Skeletal muscle tissue (tissue), 4 donors: Measurements from ENCODE around the gene CATSPER4. TPM values are rescaled to one million over a fixed set of nuclear protein-coding genes. Genes with fewer than 3 reads are reported as not detected.
A peak's percentile ranks its signal among the peaks of the same experiment; 100 is the strongest.

Experiments
- H3K27ac ChIP-seq: one replicate; pipeline ENCODE4 v1.7.0; 2013; ENCODE audit warnings: mild to moderate bottlenecking, low read depth, low read length, inconsistent platforms
- H3K27me3 ChIP-seq, 3 donors: one replicate each; pipeline ENCODE4 v1.7.0; 2013; ENCODE audit warnings: low read length in 3 of 3; ENCODE audit not compliant: control insufficient read depth in 3 of 3, insufficient read depth in 3 of 3
- H3K36me3 ChIP-seq, 3 donors: one replicate each; pipeline ENCODE4 v1.7.0; 2013; ENCODE audit warnings: low read length in 3 of 3; ENCODE audit not compliant: control insufficient read depth in 3 of 3, insufficient read depth in 3 of 3
- H3K4me1 ChIP-seq, 3 donors: one replicate each; pipeline ENCODE4 v1.7.0; 2013; ENCODE audit warnings: low read length in 3 of 3, mild to moderate bottlenecking in 3 of 3; ENCODE audit not compliant: control insufficient read depth in 3 of 3, insufficient read depth in 3 of 3
- H3K4me3 ChIP-seq, 3 donors: one replicate each; pipeline ENCODE4 v1.7.0; 2013; ENCODE audit warnings: low read length in 3 of 3
- H3K9ac ChIP-seq, 3 donors: one replicate each; pipeline ENCODE4 v1.7.0; 2013; ENCODE audit warnings: low read length in 3 of 3, mild to moderate bottlenecking in 3 of 3, moderate library complexity in 2 of 3, low read depth in 1 of 3
- H3K9me3 ChIP-seq, 3 donors: one replicate each; pipeline ENCODE4 v1.7.0; 2013; ENCODE audit warnings: low read length in 3 of 3; ENCODE audit not compliant: control insufficient read depth in 3 of 3
- total RNA-seq: library from RNA; depleted of rRNA; stranded (reverse); fragments of >200 nt; gene quantifications from one replicate; pipeline ENCODE4 v1.2.3, GENCODE V29; 2014
- donor health status: Osteomylitis.

The CATSPER4 gene
- total RNA-seq, 1 donor from 2014 or later: not detected

DNA sequence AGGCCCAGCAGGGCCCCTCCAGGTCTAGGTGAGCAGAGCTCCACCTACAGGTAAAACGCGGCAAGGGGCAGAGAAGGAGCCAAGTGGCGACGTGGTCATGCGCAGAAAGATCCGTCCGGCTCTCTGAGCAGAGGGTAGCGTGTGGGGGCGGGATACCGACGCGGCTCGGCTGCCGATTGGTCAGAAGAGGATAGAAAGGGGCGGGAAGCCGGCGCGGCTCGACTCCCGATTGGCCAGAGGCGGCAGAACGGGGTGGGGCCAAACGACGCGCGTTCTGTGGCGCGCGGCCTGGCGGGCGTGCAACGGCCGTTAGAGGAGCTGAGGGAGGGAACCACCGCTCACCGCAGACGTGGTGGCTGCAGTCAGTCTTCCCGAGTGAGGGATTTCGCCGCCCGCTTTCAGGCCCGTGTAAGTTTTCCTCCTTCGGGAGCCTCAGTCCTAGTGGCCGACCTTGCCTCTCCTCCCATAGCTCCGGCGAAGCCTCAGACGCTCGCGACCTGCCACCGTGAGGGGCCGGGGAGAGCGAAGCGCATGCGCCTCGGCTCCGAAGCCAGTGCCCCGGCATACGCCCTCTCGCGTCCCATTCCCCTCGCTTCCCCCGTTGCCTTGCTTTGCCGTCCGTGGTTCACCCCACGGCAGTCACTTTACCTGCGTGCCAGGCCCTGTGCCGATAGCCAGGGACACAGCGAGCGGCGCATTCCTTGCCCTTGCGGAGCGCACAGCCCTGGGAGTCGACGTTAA lies 43.7 kb downstream of the CATSPER4 start, which contains the start of gene CEP85:
CEP85 (plus strand) TSS at position 298 of the 741 bp plus-strand sequence. CDS start 5,584 bp downstream, outside the sequence.
- Histone ChIP-seq H3K9ac (peak within 1 kb of the TSS; percentile 96 to 99 (median 99)), H3K36me3 (peaks cover 0 to 2% (median 0%) of the 10 kb centered on the region in 3 donors), H3K27ac (peak within 1 kb of the TSS; percentile 95), H3K4me1 (peaks cover 6 to 25% (median 21%) of the 10 kb centered on the region in 3 donors), H3K27me3 (no peaks in the 10 kb centered on the region), H3K4me3 (peak within 1 kb of the TSS; percentile 94 to 100 (median 99)), H3K9me3 (no peaks in the 10 kb centered on the region)

DNA sequence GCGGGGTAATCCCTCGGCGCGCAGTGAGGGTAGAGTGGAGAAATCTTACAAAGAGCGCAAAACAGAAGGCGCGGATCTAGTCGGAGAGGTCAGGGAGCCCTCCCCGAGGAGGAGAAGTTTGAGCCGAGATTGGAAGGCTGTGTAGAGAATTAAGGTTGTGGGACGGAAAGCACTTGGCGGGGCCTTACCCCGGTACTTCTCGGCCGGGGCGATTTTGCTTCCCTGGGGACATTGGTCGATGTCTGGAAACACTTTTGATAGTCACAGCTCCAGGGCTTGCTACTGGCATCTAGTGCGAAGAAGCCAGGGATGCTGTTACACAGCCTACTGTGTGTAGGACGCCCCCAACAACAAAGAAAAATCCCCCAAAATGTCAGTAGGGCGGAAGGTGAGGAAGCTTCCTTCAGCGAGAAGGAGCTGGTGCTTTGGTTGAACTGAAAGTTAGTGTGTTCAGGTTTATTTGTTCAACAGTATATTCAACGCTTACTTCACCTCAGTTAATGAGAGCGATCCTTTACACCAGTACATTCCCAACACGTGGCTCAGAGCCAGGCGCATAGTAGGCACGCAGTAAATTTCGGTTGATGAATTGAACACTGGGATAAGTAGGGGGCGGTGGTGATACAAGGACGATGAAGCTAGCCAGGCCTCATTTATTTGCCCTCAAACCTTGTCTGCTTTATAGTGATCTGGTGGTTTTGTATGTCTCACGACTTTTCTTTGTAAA lies 44.4 kb downstream of the CATSPER4 start:
- peaks cover 0 to 2% (median under 1%) of the 10 kb centered on the region in 3 donors for H3K36me3 ChIP-seq
- peak overlapping the region; percentile 94 to 100 (median 99) for H3K4me3 ChIP-seq
- peaks cover 6 to 25% (median 21%) of the 10 kb centered on the region in 3 donors for H3K4me1 ChIP-seq
- peak overlapping the region; percentile 96 to 99 (median 99) for H3K9ac ChIP-seq
- no peaks in the 10 kb centered on the region for H3K9me3 ChIP-seq
- peak overlapping the region; percentile 95 for H3K27ac ChIP-seq
- no peaks in the 10 kb centered on the region for H3K27me3 ChIP-seq

DNA sequence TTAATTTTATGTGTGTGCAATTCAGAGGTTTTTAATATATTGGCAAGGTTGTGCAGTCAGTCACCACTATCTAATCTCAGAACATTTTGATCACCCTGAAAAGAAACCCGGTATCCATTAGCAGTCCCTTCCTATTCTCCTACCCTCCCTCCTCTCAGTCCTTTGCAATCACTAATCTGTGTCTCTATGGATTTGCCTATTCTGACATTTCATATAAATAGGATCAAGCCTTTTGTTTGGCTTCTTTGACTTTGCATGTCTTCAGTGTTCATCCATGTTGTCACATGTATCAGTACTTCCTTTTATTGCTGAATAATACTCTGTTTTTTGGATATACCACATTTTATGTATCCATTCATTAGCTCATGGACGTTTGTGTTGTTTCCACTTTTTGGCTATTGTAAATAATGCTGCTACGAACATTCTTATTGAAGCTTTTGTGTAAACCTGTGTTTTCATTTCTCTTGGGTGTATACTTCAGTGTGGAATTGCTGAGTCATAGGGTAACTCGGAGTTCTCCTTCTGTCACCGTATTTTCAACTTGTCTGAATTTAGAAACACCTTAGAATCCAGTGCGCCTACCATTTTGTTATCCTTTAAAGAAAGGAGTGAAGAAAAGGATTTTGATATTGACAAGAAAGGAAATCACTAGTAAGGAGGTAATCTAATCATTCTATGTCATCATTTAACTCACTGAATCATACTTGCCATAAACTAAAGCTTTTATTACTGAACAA lies 47.0 kb downstream of the CATSPER4 start:
- Histone ChIP-seq H3K9ac (peak overlapping the region in 1 of 3 donors; percentile 40), H3K4me3 (peak overlapping the region; percentile 14 to 49 (median 28)), H3K27ac (peak overlapping the region; percentile 75), H3K9me3 (no peaks in the 10 kb centered on the region), H3K4me1 (peaks cover 6 to 25% (median 21%) of the 10 kb centered on the region in 3 donors), H3K36me3 (peaks cover 0 to 3% (median 2%) of the 10 kb centered on the region in 3 donors), H3K27me3 (no peaks in the 10 kb centered on the region)

DNA sequence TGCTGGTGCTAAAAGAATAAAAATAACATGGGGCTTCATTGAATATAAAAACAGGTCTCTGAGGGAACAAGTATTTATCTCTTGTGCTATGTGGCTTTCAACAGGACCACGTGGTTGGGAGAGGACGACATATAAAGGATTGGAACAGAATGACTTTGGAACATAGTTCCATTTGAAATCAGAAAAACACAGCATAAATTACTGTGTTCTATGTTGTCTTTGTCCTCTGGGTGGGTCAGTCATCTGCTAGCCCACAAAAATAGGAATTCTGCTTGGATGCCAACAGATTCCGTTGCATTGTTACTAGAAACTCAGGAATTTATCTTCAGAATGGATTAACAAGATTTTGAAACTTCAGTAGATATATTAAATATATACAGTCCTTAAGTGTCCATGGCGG lies 49.5 kb downstream of the CATSPER4 start:
- peaks cover 7 to 11% (median 8%) of the 10 kb centered on the region in 3 donors for H3K36me3 ChIP-seq
- no peak overlapping the region for H3K9ac ChIP-seq
- H3K27ac ChIP-seq: no peak overlapping the region
- H3K27me3 ChIP-seq: no peaks in the 10 kb centered on the region
- H3K9me3 ChIP-seq: no peaks in the 10 kb centered on the region
- H3K4me1 ChIP-seq: peaks cover 0 to 15% (median 11%) of the 10 kb centered on the region in 3 donors
- no peak overlapping the region for H3K4me3 ChIP-seq

Other genes starting within 250 kb of the CATSPER4 start
- 33.9 TPM for gene PAFAH2, start 192.5 kb upstream of the CATSPER4 start, total RNA-seq
- 0.52 TPM for gene EXTL1, start 168.8 kb upstream of the CATSPER4 start, total RNA-seq
- under 0.01 TPM for gene SLC30A2, start 144.5 kb upstream of the CATSPER4 start, total RNA-seq
- gene TRIM63, start 123.0 kb upstream of the CATSPER4 start, total RNA-seq: 30.3 TPM
- 7.8 TPM for gene PDIK1L, start 78.8 kb upstream of the CATSPER4 start, total RNA-seq
- gene FAM110D, start 31.5 kb upstream of the CATSPER4 start, total RNA-seq: 1.0 TPM
- gene C1orf232, start 21.6 kb upstream of the CATSPER4 start, total RNA-seq: not detected
- gene ZNF593, start 20.7 kb upstream of the CATSPER4 start, total RNA-seq: 21.9 TPM
- not detected for gene ZNF593OS, start 18.8 kb upstream of the CATSPER4 start, total RNA-seq
- gene CNKSR1, start 13.1 kb upstream of the CATSPER4 start, total RNA-seq: not detected
- gene CEP85, start 43.6 kb downstream of the CATSPER4 start, total RNA-seq: 25.1 TPM
- 4.2 TPM for gene SH3BGRL3, start 89.5 kb downstream of the CATSPER4 start, total RNA-seq
- 2.1 TPM for gene UBXN11, start 116.0 kb downstream of the CATSPER4 start, total RNA-seq
- gene CD52, start 127.4 kb downstream of the CATSPER4 start, total RNA-seq: not detected
- not detected for gene CRYBG2, start 163.5 kb downstream of the CATSPER4 start, total RNA-seq
- not detected for gene ZNF683, start 182.1 kb downstream of the CATSPER4 start, total RNA-seq
- gene LIN28A, start 220.2 kb downstream of the CATSPER4 start, total RNA-seq: not detected
- 23.5 TPM for gene DHDDS, start 241.7 kb downstream of the CATSPER4 start, total RNA-seq